H9 (cell line): ENCODE data around the gene ACTBL2. TPM values are rescaled to one million over a fixed set of nuclear protein-coding genes. Genes with fewer than 3 reads are reported as not detected.

Experiments used
- DNase-seq: peaks from one replicate; pipeline ENCODE4 v3.0.0-alpha.2; 2017
- H2AFZ ChIP-seq: one replicate; pipeline ENCODE4 v1.6.1; 2013; ENCODE audit warnings: mild to moderate bottlenecking, low read length, control low read depth, moderate library complexity
- H2AK5ac ChIP-seq: 2 replicates; pipeline ENCODE4 v1.6.1; 2013; ENCODE audit warnings: low read length, control low read depth, mixed read lengths; ENCODE audit not compliant: insufficient read length
- H2BK120ac ChIP-seq: one replicate; pipeline ENCODE4 v1.6.1; 2013; ENCODE audit warnings: low read depth, mild to moderate bottlenecking, low read length, control low read depth, inconsistent platforms; ENCODE audit not compliant: poor library complexity, severe bottlenecking
- H2BK12ac ChIP-seq: 2 replicates; pipeline ENCODE4 v1.6.1; 2013; ENCODE audit warnings: low read length, control low read depth, mixed read lengths, low read depth; ENCODE audit not compliant: insufficient read length
- H2BK15ac ChIP-seq: 2 replicates; pipeline ENCODE4 v1.6.1; 2013; ENCODE audit warnings: low read depth, low read length, control low read depth
- H2BK20ac ChIP-seq: one replicate; pipeline ENCODE4 v1.6.1; 2013; ENCODE audit warnings: low read depth, mild to moderate bottlenecking, low read length, control low read depth, inconsistent platforms; ENCODE audit not compliant: poor library complexity, severe bottlenecking
- H2BK5ac ChIP-seq: 2 replicates; pipeline ENCODE4 v1.6.1; 2013; ENCODE audit warnings: low read length, control low read depth, mixed read lengths; ENCODE audit not compliant: insufficient read length
- H3K14ac ChIP-seq: 2 replicates; pipeline ENCODE4 v1.6.1; 2013; ENCODE audit warnings: low read length, control low read depth; ENCODE audit not compliant: insufficient read depth
- H3K18ac ChIP-seq: 2 replicates; pipeline ENCODE4 v1.6.1; 2013; ENCODE audit warnings: low read depth, mild to moderate bottlenecking, mixed read lengths, low read length, control low read depth; ENCODE audit not compliant: insufficient read length
- H3K23ac ChIP-seq: 2 replicates; pipeline ENCODE4 v1.6.1; 2013; ENCODE audit warnings: low read length, control low read depth, mixed read lengths, low read depth; ENCODE audit not compliant: insufficient read length
- H3K23me2 ChIP-seq: 2 replicates; pipeline ENCODE4 v1.6.1; 2013; ENCODE audit warnings: low read depth, mild to moderate bottlenecking, mixed read lengths, low read length, control low read depth; ENCODE audit not compliant: insufficient read length, poor library complexity, severe bottlenecking
- H3K27ac ChIP-seq: 2 replicates; pipeline ENCODE4 v1.5.1; 2013; ENCODE audit warnings: low read length, control low read depth, mixed read lengths, low read depth; ENCODE audit not compliant: insufficient read length
- H3K27me3 ChIP-seq: 2 replicates; pipeline ENCODE4 v1.6.1; 2013; ENCODE audit warnings: low read length, control low read depth, inconsistent platforms; ENCODE audit not compliant: insufficient read depth
- H3K4ac ChIP-seq: 2 replicates; pipeline ENCODE4 v1.6.1; 2013; ENCODE audit warnings: low read depth, mild to moderate bottlenecking, control low read depth, inconsistent platforms, low read length, moderate library complexity
- H3K4me1 ChIP-seq: 2 replicates; pipeline ENCODE4 v1.6.1; 2013; ENCODE audit warnings: low read length, control low read depth, inconsistent platforms; ENCODE audit not compliant: insufficient read depth
- H3K4me2 ChIP-seq: 2 replicates; pipeline ENCODE4 v1.6.1; 2013; ENCODE audit warnings: low read length, control low read depth, mixed read lengths; ENCODE audit not compliant: insufficient read length, insufficient read depth
- H3K56ac ChIP-seq: 2 replicates; pipeline ENCODE4 v1.6.1; 2013; ENCODE audit warnings: low read depth, mild to moderate bottlenecking, mixed read lengths, low read length, control low read depth; ENCODE audit not compliant: insufficient read length
- H3K79me1 ChIP-seq: 2 replicates; pipeline ENCODE4 v1.6.1; 2013; ENCODE audit warnings: low read depth, mild to moderate bottlenecking, moderate library complexity, low read length, control low read depth, inconsistent platforms; ENCODE audit not compliant: insufficient read depth, poor library complexity, severe bottlenecking
- H3K79me2 ChIP-seq: 2 replicates; pipeline ENCODE4 v1.6.1; 2013; ENCODE audit warnings: low read length, control low read depth, inconsistent platforms; ENCODE audit not compliant: insufficient read depth
- H3K9ac ChIP-seq: 2 replicates; pipeline ENCODE4 v1.6.1; 2013; ENCODE audit warnings: low read length, control low read depth, mixed read lengths; ENCODE audit not compliant: insufficient read length; ENCODE audit errors: extremely low read depth
- H3K9me3 ChIP-seq: one replicate; pipeline ENCODE4 v1.6.1; 2013; ENCODE audit warnings: low read depth, low read length, inconsistent platforms; ENCODE audit not compliant: control insufficient read depth
- H3T11ph ChIP-seq: one replicate; pipeline ENCODE4 v1.6.1; 2013; ENCODE audit warnings: mild to moderate bottlenecking, low read length, control low read depth, inconsistent platforms
- H4K20me1 ChIP-seq: one replicate; pipeline ENCODE4 v1.6.1; 2013; ENCODE audit not compliant: control insufficient read depth, insufficient read length, insufficient read depth
- H4K5ac ChIP-seq: 2 replicates; pipeline ENCODE4 v1.6.1; 2013; ENCODE audit warnings: low read depth, mild to moderate bottlenecking, mixed read lengths, low read length, control low read depth; ENCODE audit not compliant: insufficient read length
- H4K8ac ChIP-seq: replicated peaks from 2 replicates; pipeline ENCODE4 v1.6.1; 2013; ENCODE audit warnings: low read length, control low read depth, mixed read lengths, low read depth; ENCODE audit not compliant: insufficient read length
- H4K91ac ChIP-seq: 2 replicates; pipeline ENCODE4 v1.6.1; 2013; ENCODE audit warnings: low read depth, mild to moderate bottlenecking, moderate library complexity, mixed read lengths, low read length, control low read depth; ENCODE audit not compliant: insufficient read length
- H3K27ac Mint-ChIP-seq, 3 experiments: 2 replicates in 2 of 3; 3 replicates in 1 of 3; pipeline ENCODE4 v1.8.0; 2020 to 2021; ENCODE audit warnings: mixed read lengths in 3 of 3, mild to moderate bottlenecking in 1 of 3, moderate library complexity in 1 of 3
- H3K27me3 Mint-ChIP-seq: 2 replicates; pipeline ENCODE4 v1.8.0; 2021; ENCODE audit warnings: low read depth, mild to moderate bottlenecking, moderate library complexity, mixed read lengths
- H3K36me3 Mint-ChIP-seq, 3 experiments: 2 replicates in 2 of 3; 3 replicates in 1 of 3; pipeline ENCODE4 v1.8.0; 2020 to 2021; ENCODE audit warnings: low read depth in 3 of 3, mixed read lengths in 3 of 3; ENCODE audit not compliant: insufficient read depth in 1 of 3
- H3K4me1 Mint-ChIP-seq, 2 experiments: 2 replicates each; pipeline ENCODE4 v1.8.0; 2020; ENCODE audit warnings: mixed read lengths in 2 of 2
- H3K4me3 Mint-ChIP-seq, 2 experiments: 2 replicates in 1 of 2; 3 replicates in 1 of 2; pipeline ENCODE4 v1.8.0; 2020 to 2021; ENCODE audit warnings: mild to moderate bottlenecking in 2 of 2, mixed read lengths in 2 of 2, moderate library complexity in 1 of 2
- H3K9me3 Mint-ChIP-seq, 2 experiments: 2 replicates in 1 of 2; 3 replicates in 1 of 2; pipeline ENCODE4 v1.8.0; 2020; ENCODE audit warnings: mild to moderate bottlenecking in 2 of 2, mixed read lengths in 2 of 2, moderate library complexity in 1 of 2
- WGBS: extraction: QIAGEN DNeasy Blood & Tissue Kit; methylation state at CpG from one replicate; pipeline ENCODE4 v1.1.7; 2013; ENCODE audit warnings: missing lambda C conversion rate, low lambda C conversion rate, mixed read lengths; ENCODE audit not compliant: insufficient read length; ENCODE audit errors: extremely low coverage; 5-methylcytosine and 5-hydroxymethylcytosine counted together
- total RNA-seq: library from RNA; stranded (reverse); gene quantifications from 2 replicates; pipeline ENCODE4 v1.2.1, GENCODE V29; 2021
- TF ChIP-seq, protein P1 (sequence below): fragments of 200-600 bp; sonication (generic); conservative IDR thresholded peaks from 3 replicates; pipeline ENCODE4 v1.8.0; 2021; ENCODE audit warnings: antibody characterized with exemption, mild to moderate bottlenecking

Gene ACTBL2
- total RNA-seq, 1 experiment from 2014 or later = not detected

DNA sequence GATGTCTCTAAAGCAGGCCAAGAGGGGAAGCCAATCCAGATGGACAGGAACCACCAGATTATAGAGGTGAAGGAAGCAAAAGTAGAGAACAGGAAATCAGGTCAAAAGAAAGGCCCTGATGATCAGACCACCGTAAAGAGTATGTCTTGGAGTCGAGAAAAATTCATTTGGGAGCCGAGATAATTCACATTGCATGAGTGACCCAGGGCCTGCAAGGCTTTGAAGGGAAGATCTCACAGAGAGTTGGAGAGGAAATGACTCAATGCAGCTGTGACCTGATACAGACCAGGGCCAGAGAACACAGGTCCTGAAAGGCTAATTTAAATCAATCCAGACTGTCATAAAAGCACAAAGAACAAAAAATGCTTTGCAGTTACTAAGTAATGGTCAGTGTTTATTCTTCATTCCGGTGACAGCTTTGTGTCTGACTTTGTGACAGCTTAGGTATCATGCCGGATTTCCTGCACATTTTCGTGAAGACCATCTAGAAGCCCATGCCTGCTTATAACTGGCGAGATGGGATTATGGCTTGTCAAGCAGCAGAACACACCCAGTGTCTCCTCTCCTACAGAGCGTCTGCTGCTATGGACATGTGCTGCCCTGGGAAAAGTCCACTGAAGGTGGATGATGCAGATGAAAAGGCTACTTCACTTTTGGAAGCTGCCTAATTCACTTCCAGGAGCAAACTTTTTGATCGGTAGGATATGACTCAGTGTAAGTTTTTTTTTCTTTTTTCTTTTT is 5.8 kb upstream of the ACTBL2 start:
- H3K4ac ChIP-seq = no peak overlapping the region
- Mint-ChIP-seq H3K9me3 (no peaks in the 10 kb centered on the region), H3K4me1 (peaks cover 0 to 4% of the 10 kb centered on the region in 2 experiments; a peak in 1 of 4 replicates), H3K27ac (no peak overlapping the region), H3K4me3 (no peak overlapping the region), H3K27me3 (no peaks in the 10 kb centered on the region), H3K36me3 (no peaks in the 10 kb centered on the region; a peak in 1 of 7 replicates)
- H3K14ac ChIP-seq = no peak overlapping the region
- no peak overlapping the region for H2AFZ ChIP-seq
- H3K27ac ChIP-seq = no peak overlapping the region
- TF ChIP-seq, protein P1, sequence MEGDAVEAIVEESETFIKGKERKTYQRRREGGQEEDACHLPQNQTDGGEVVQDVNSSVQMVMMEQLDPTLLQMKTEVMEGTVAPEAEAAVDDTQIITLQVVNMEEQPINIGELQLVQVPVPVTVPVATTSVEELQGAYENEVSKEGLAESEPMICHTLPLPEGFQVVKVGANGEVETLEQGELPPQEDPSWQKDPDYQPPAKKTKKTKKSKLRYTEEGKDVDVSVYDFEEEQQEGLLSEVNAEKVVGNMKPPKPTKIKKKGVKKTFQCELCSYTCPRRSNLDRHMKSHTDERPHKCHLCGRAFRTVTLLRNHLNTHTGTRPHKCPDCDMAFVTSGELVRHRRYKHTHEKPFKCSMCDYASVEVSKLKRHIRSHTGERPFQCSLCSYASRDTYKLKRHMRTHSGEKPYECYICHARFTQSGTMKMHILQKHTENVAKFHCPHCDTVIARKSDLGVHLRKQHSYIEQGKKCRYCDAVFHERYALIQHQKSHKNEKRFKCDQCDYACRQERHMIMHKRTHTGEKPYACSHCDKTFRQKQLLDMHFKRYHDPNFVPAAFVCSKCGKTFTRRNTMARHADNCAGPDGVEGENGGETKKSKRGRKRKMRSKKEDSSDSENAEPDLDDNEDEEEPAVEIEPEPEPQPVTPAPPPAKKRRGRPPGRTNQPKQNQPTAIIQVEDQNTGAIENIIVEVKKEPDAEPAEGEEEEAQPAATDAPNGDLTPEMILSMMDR = no peak
- H3K27me3 ChIP-seq = no peaks in the 10 kb centered on the region
- no peaks in the 10 kb centered on the region for H3K23me2 ChIP-seq
- no peak overlapping the region for H3K23ac ChIP-seq
- H3T11ph ChIP-seq = no peak overlapping the region
- no peak overlapping the region for H3K4me2 ChIP-seq
- no peak overlapping the region for H4K8ac ChIP-seq
- DNase-seq = no peak
- H3K79me2 ChIP-seq = no peaks in the 10 kb centered on the region
- no peaks in the 10 kb centered on the region for H3K9me3 ChIP-seq
- H4K5ac ChIP-seq = no peak overlapping the region
- no peaks in the 10 kb centered on the region for H3K79me1 ChIP-seq
- H2BK120ac ChIP-seq = no peak overlapping the region
- H4K20me1 ChIP-seq = no peaks in the 10 kb centered on the region
- no CpG with 5 or more reads among the region's 9 CpGs for WGBS
- no peaks in the 10 kb centered on the region for H3K4me1 ChIP-seq
- H3K56ac ChIP-seq = no peak overlapping the region
- no peak overlapping the region for H2AK5ac ChIP-seq
- no peak overlapping the region for H2BK15ac ChIP-seq
- no peak overlapping the region for H4K91ac ChIP-seq
- no peak overlapping the region for H2BK20ac ChIP-seq
- no peak overlapping the region for H3K9ac ChIP-seq
- no peak overlapping the region for H2BK12ac ChIP-seq
- H2BK5ac ChIP-seq = no peak overlapping the region
- no peak overlapping the region for H3K18ac ChIP-seq
